ENCODE results near the gene HCFC2. TPM values are rescaled to one million over a fixed set of nuclear protein-coding genes. Genes with fewer than 3 reads are reported as not detected.

The HCFC2 gene
- polyA plus RNA-seq, 3 donors from 2014 or later: 4.4 to 12.1 (median 7.4) TPM

DNA sequence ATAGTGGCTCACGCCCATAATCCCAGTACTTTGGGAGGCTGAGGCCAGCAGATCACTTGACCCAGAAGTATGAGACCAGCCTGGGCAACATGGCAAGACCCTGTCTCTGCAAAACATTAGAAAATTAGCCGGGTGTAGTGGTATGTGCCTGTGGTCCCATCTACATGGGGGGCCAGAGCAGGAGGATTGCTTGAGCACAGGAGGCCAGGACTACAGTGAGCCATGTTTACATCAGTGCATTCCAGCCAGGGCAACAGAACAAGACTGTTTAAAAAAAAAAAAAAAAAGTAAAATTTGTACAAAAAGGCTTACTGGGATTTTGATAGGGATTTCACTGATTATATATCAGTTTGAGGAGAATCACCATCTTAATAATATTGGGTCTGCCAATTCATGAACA, 7.8 kb downstream of the HCFC2 start:
- Mint-ChIP-seq H3K4me3 (no peak overlapping the region), H3K27me3 (ENCODE audit: low read depth in 3 of 3) (no peaks in the 10 kb centered on the region), H3K27ac (peak overlapping the region in 1 of 6 donors; percentile 22), H3K9me3 (no peaks in the 10 kb centered on the region), H3K36me3 (peaks cover 6 to 35% (median 8%) of the 10 kb centered on the region in 3 donors), H3K4me1 (peaks cover 6 to 33% of the 10 kb centered on the region in 2 donors)
- no peak for DNase-seq

GRCh38 chr12:104073699-104074098, 9.4 kb downstream of the HCFC2 start:
- H3K36me3 Mint-ChIP-seq: peaks cover 6 to 31% (median 8%) of the 10 kb centered on the region in 3 donors
- peaks cover 9 to 36% of the 10 kb centered on the region in 2 donors for H3K4me1 Mint-ChIP-seq
- H3K27me3 Mint-ChIP-seq (ENCODE audit: low read depth in 3 of 3): no peaks in the 10 kb centered on the region
- H3K27ac Mint-ChIP-seq: no peak overlapping the region
- H3K9me3 Mint-ChIP-seq: no peaks in the 10 kb centered on the region
- no peak for DNase-seq
- H3K4me3 Mint-ChIP-seq: no peak overlapping the region

DNA sequence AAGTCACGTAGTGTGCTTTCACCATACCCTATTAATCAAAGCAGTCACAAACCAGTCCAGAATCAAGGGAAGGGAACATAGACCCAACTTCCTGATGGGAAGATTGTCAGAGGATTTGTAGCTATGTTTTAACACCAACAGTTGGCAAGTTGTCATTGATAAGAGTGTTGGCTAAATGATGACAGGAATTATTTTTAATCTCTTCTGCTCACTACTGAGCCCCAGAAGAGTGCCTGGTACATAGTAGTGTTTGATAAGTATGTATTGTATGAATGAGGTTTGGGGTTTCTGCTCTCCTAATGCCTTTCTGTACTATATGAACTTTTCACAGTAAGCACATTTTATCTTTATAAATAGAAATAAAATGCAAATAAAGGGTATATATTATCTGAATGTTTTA, 14.7 kb downstream of the HCFC2 start:
- Mint-ChIP-seq H3K9me3 (no peaks in the 10 kb centered on the region), H3K27ac (no peak overlapping the region), H3K4me3 (no peak overlapping the region), H3K36me3 (peaks cover 8 to 27% (median 12%) of the 10 kb centered on the region in 3 donors), H3K4me1 (peaks cover 11 to 33% of the 10 kb centered on the region in 2 donors), H3K27me3 (ENCODE audit: low read depth in 3 of 3) (no peaks in the 10 kb centered on the region)
- DNase-seq: no peak

- Mint-ChIP-seq H3K4me1 (peaks cover 10 to 30% of the 10 kb centered on the region in 2 donors), H3K27me3 (ENCODE audit: low read depth in 3 of 3) (no peaks in the 10 kb centered on the region), H3K27ac (peak overlapping the region in 1 of 6 donors; percentile 50), H3K4me3 (no peak overlapping the region), H3K36me3 (peaks cover 12 to 40% (median 15%) of the 10 kb centered on the region in 3 donors), H3K9me3 (no peaks in the 10 kb centered on the region)
- no peak for DNase-seq
Measured at GRCh38 chr12:104080764-104081163, 16.4 kb downstream of the HCFC2 start.

- H3K27ac Mint-ChIP-seq: peak overlapping the region in 3 of 6 donors; percentile 11 to 17 (median 15)
- H3K9me3 Mint-ChIP-seq: no peaks in the 10 kb centered on the region
- DNase-seq: no peak
- peaks cover 8 to 44% (median 16%) of the 10 kb centered on the region in 3 donors for H3K36me3 Mint-ChIP-seq
- peaks cover 0 to 1% (median 0%) of the 10 kb centered on the region in 3 donors for H3K27me3 Mint-ChIP-seq (ENCODE audit: low read depth in 3 of 3)
- H3K4me3 Mint-ChIP-seq: no peak overlapping the region
- H3K4me1 Mint-ChIP-seq: peaks cover 3 to 10% of the 10 kb centered on the region in 2 donors
Measured at GRCh38 chr12:104083769-104084475, 19.6 kb downstream of the HCFC2 start.

GRCh38 chr12:104090685-104091084, 26.4 kb downstream of the HCFC2 start:
- Mint-ChIP-seq H3K36me3 (peaks cover 18 to 46% (median 27%) of the 10 kb centered on the region in 3 donors), H3K27me3 (ENCODE audit: low read depth in 3 of 3) (peaks cover 0 to 1% (median 0%) of the 10 kb centered on the region in 3 donors), H3K4me1 (no peaks in the 10 kb centered on the region), H3K9me3 (no peaks in the 10 kb centered on the region), H3K4me3 (no peak overlapping the region), H3K27ac (no peak overlapping the region)
- DNase-seq: no peak

DNA sequence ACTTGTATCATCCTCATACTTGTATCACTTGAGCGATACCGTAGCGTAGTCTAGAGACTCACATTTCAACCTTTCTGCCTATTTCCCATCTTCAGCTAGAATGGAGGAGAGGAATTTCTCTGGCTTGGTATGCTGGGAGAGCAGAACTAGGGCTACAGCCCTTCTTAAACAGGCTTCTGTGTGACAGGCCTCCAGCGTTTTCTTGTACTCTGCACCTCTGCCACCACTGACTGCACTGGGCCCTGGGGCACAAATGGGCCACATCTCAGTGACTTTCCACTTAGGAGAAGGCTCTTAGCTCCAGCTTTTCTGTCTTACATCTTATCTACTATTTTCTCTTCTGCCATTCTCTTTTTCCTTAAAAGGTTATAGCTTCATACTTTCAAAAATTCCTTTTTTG, 26.8 kb downstream of the HCFC2 start:
- H3K4me1 Mint-ChIP-seq: no peaks in the 10 kb centered on the region
- H3K27me3 Mint-ChIP-seq (ENCODE audit: low read depth in 3 of 3): no peaks in the 10 kb centered on the region
- no peak overlapping the region for H3K4me3 Mint-ChIP-seq
- H3K27ac Mint-ChIP-seq: peak overlapping the region in 1 of 6 donors; percentile 8
- DNase-seq: no peak
- H3K36me3 Mint-ChIP-seq: peaks cover 18 to 41% (median 27%) of the 10 kb centered on the region in 3 donors
- H3K9me3 Mint-ChIP-seq: no peaks in the 10 kb centered on the region

DNA sequence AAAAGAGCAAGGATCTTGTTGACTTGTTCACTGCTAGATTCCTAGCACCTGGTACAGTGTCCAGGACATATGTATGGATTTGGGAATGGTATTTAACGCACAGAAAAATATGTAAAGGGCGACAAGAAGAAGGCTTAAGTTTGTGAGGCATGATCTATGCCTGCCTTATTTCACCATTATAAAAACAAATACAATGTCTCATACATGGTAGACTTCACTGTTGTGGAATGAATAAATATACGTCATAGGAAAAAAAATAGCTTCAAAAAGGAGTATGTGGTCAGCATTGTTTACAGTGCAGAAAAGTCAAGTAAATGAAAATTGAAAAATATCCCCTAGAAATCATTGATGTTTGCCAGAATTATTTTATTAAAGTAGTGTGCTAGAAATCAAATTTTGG, 30.0 kb downstream of the HCFC2 start:
- H3K4me3 Mint-ChIP-seq: no peak overlapping the region
- no peaks in the 10 kb centered on the region for H3K4me1 Mint-ChIP-seq
- DNase-seq: no peak
- no peaks in the 10 kb centered on the region for H3K27me3 Mint-ChIP-seq (ENCODE audit: low read depth in 3 of 3)
- H3K36me3 Mint-ChIP-seq: peaks cover 28 to 48% (median 37%) of the 10 kb centered on the region in 3 donors
- no peaks in the 10 kb centered on the region for H3K9me3 Mint-ChIP-seq
- no peak overlapping the region for H3K27ac Mint-ChIP-seq

- Mint-ChIP-seq H3K36me3 (peaks cover 25 to 39% (median 31%) of the 10 kb centered on the region in 3 donors), H3K4me3 (no peak overlapping the region), H3K9me3 (no peaks in the 10 kb centered on the region), H3K27ac (no peak overlapping the region), H3K27me3 (ENCODE audit: low read depth in 3 of 3) (no peaks in the 10 kb centered on the region), H3K4me1 (no peaks in the 10 kb centered on the region)
- DNase-seq: no peak
Measured at GRCh38 chr12:104095289-104095688, 31.0 kb downstream of the HCFC2 start.

DNA sequence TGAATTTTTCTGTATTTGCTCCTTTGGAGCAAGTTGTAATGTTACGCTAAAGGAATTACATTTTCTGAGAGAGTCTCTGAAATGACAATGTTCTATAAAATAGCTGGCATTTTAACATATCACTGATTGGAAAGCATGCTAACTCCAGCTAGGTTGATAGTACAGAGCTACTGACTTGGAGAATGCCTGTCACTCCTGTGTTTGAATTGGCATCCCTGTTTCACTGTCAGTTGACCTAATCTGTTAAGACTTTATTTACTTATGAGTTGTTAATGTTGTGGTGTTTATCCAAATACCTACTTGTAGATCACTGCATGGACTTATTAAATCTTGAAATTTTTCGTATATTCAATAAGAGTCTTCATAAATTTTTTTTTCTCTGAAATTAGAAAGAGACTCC, 33.6 kb downstream of the HCFC2 start:
- Mint-ChIP-seq H3K36me3 (peaks cover 31 to 44% (median 35%) of the 10 kb centered on the region in 3 donors), H3K9me3 (no peaks in the 10 kb centered on the region), H3K27ac (no peak overlapping the region), H3K4me3 (no peak overlapping the region), H3K27me3 (ENCODE audit: low read depth in 3 of 3) (no peaks in the 10 kb centered on the region), H3K4me1 (no peaks in the 10 kb centered on the region)
- DNase-seq: no peak

GRCh38 chr12:104105461-104105860, 41.1 kb downstream of the HCFC2 start:
- Mint-ChIP-seq H3K27ac (no peak overlapping the region), H3K36me3 (peaks cover 6 to 20% (median 18%) of the 10 kb centered on the region in 3 donors), H3K9me3 (no peaks in the 10 kb centered on the region), H3K27me3 (ENCODE audit: low read depth in 3 of 3) (no peaks in the 10 kb centered on the region), H3K4me3 (no peak overlapping the region), H3K4me1 (peaks cover 10 to 11% of the 10 kb centered on the region in 2 donors)
- DNase-seq: no peak

DNA sequence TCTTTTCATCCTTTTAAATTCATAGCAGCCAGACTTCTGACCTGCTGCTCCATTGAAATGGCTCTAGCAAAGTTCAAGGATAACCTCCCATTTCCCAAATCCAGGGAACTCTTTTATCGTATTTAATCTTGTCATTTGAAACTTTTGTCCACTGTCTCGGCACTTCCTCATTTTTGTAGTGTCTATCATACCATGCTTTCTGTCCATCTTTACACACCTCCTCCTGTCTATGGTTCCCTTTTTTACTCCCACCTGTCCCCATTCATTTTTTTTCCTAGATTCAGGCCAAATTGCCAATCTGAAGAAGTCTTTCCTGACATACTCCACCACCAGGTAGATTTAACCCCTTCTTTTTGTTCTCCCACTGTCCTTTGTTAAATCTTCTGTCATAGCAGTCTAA, 42.6 kb downstream of the HCFC2 start:
- Mint-ChIP-seq H3K27ac (no peak overlapping the region), H3K36me3 (peaks cover 3 to 15% (median 12%) of the 10 kb centered on the region in 3 donors), H3K4me1 (peaks cover 14 to 19% of the 10 kb centered on the region in 2 donors), H3K4me3 (no peak overlapping the region), H3K27me3 (ENCODE audit: low read depth in 3 of 3) (no peaks in the 10 kb centered on the region), H3K9me3 (no peaks in the 10 kb centered on the region)
- DNase-seq: no peak

DNA sequence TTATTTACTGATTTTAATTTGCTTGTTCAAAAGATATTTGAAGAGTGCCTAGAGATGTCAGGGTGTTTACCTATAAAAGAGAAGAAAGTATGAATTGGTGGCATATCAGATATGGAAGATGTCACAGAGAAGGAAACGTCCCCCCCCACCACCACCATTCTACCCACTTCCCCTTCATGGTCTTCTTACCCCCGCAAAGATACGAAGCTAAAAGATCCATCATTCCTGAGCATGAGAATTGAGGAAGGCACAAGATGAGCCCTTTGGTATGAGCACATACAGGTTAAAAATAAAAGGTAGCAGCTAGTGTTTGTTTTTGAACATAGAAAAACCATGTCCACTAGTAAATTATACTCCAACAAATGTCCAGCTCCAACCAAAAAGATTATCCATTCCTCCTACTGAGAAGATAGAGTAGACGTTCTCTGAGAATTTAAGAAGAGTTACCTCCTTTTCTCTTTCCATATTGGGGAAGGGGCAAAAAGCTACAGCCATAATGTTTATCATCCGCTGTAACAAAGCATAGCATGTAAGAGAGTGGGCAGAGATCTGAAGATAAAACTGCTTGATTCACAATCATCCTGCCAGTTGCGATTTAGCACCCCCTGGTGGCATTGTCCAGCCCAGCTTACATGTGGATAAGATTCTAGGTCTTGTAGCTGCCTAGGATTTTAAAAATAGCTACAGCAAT, 44.6 kb downstream of the HCFC2 start:
- Mint-ChIP-seq H3K4me1 (peaks cover 14 to 19% of the 10 kb centered on the region in 2 donors), H3K27me3 (ENCODE audit: low read depth in 3 of 3) (no peaks in the 10 kb centered on the region), H3K4me3 (peak overlapping the region in 2 of 5 donors; percentile 28 to 54), H3K36me3 (peaks cover 0 to 11% (median 5%) of the 10 kb centered on the region in 3 donors), H3K27ac (peak overlapping the region in 3 of 6 donors; percentile 28 to 68 (median 51)), H3K9me3 (no peaks in the 10 kb centered on the region)
- peak; percentile 66 to 69 (median 67) for DNase-seq

Data from immature natural killer cell (primary cell).